ENCODE results near the gene C3orf20. TPM values are rescaled to one million over a fixed set of nuclear protein-coding genes. Genes with fewer than 3 reads are reported as not detected.

Gene C3orf20
- total and polyA plus RNA-seq, 2 experiments from 2014 or later, result not detected

GRCh38 chr3:14793126-14793857, 118.4 kb downstream of the C3orf20 start (continued):
- TF ChIP-seq CREB1 (CRISPR knock-in tag; IDR thresholded peaks at IDR 0.05; ENCODE audit: low read depth) (no peak), STAT1 (IDR thresholded peaks at IDR 0.05; ENCODE audit: unreplicated experiment) (no peak), ETS1 (IDR thresholded peaks at IDR 0.05) (no peak), ZNF114 (CRISPR knock-in tag; IDR thresholded peaks at IDR 0.05) (no peak), ZNF331 (CRISPR knock-in tag; IDR thresholded peaks at IDR 0.05; ENCODE audit: low read depth) (no peak), EZH2phosphoT487 (IDR thresholded peaks at IDR 0.05; ENCODE audit: unreplicated experiment) (no peak), NANOG (IDR thresholded peaks at IDR 0.05; ENCODE audit: borderline replicate concordance) (no peak)

GRCh38 chr3:14793858-14794234, 118.9 kb downstream of the C3orf20 start:
- H3K27ac Mint-ChIP-seq, result no peak overlapping the region
- H3K4me2 ChIP-seq, result no peak overlapping the region
- DNase-seq (ENCODE audit: low spot score) (no peak), ATAC-seq (no peak)
- no peaks in the 10 kb centered on the region for H3K9me2 ChIP-seq (ENCODE audit: insufficient read depth)
- no peaks in the 10 kb centered on the region for H3K36me3 ChIP-seq (ENCODE audit: insufficient read depth)
- no peaks in the 10 kb centered on the region for H3K9me3 Mint-ChIP-seq
- H3K79me2 ChIP-seq (replicated peaks; ENCODE audit: insufficient read depth), result no peaks in the 10 kb centered on the region
- no peak overlapping the region for H2AFZ ChIP-seq
- no peak overlapping the region for H3K4me3 ChIP-seq
- peaks cover 2% of the 10 kb centered on the region for H3K27me3 Mint-ChIP-seq (ENCODE audit: insufficient read depth, low read depth, poor library complexity)
- H3K4me3 Mint-ChIP-seq, result no peak overlapping the region
- no peak overlapping the region for H3K27ac ChIP-seq (ENCODE audit: low read depth)
- no peaks in the 10 kb centered on the region for H3K36me3 Mint-ChIP-seq (ENCODE audit: low read depth)
- no peaks in the 10 kb centered on the region for H3K27me3 ChIP-seq (ENCODE audit: insufficient read depth)
- H3K4me1 Mint-ChIP-seq, result peaks cover 26% of the 10 kb centered on the region
- no peaks in the 10 kb centered on the region for H3F3A ChIP-seq (replicated peaks; ENCODE audit: low read depth)
- no peak for TF ChIP-seq REST (IDR thresholded peaks at IDR 0.05; ENCODE audit: unreplicated experiment)
- TF ChIP-seq POLR2AphosphoS5 (IDR thresholded peaks at IDR 0.05; ENCODE audit: low read depth), result no peak
- no peak for TF ChIP-seq ZNF331 (CRISPR knock-in tag; IDR thresholded peaks at IDR 0.05; ENCODE audit: low read depth)
- TF ChIP-seq STAT1 (IDR thresholded peaks at IDR 0.05; ENCODE audit: unreplicated experiment), result no peak
- no peaks in the 10 kb centered on the region for H4K20me1 ChIP-seq (replicated peaks; ENCODE audit: insufficient read depth)
- H3K4me1 ChIP-seq (ENCODE audit: insufficient read depth), result peaks cover 7% of the 10 kb centered on the region
